Measurements from ENCODE around the gene TICRR.

The TICRR gene

DNA sequence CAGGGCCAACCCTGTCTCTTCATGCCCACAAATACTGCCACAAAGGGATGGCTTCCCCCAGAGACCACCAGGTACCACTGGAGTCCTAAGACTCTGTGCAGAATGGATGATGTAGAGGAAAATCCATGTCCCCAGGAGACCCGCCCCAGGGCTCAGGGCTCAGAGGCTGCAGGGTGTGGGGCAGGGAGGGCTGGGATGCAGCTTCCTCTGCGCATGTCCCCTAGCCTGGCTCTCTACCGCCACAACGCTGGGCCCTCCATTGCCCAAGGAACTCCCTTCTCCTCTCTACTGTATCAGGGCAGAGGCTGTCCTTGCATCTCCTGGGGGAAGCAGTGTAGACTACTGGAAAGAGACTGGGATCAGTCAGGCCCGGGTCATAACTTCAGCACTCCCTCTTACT, 19.5 kb upstream of the TICRR start:
- H3K4me3 ChIP-seq (replicated peaks; ENCODE audit: insufficient read depth, low read length) = no peak overlapping the region
- TF ChIP-seq SPI1 (IDR thresholded peaks at IDR 0.05; ENCODE audit: borderline replicate concordance, low read depth) = no peak
- TF ChIP-seq GABPA (IDR thresholded peaks at IDR 0.05; ENCODE audit: low read depth) = no peak
- no peak for TF ChIP-seq REST (IDR thresholded peaks at IDR 0.05; ENCODE audit: insufficient replicate concordance, low read depth)
- TF ChIP-seq, protein P1, sequence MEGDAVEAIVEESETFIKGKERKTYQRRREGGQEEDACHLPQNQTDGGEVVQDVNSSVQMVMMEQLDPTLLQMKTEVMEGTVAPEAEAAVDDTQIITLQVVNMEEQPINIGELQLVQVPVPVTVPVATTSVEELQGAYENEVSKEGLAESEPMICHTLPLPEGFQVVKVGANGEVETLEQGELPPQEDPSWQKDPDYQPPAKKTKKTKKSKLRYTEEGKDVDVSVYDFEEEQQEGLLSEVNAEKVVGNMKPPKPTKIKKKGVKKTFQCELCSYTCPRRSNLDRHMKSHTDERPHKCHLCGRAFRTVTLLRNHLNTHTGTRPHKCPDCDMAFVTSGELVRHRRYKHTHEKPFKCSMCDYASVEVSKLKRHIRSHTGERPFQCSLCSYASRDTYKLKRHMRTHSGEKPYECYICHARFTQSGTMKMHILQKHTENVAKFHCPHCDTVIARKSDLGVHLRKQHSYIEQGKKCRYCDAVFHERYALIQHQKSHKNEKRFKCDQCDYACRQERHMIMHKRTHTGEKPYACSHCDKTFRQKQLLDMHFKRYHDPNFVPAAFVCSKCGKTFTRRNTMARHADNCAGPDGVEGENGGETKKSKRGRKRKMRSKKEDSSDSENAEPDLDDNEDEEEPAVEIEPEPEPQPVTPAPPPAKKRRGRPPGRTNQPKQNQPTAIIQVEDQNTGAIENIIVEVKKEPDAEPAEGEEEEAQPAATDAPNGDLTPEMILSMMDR (IDR thresholded peaks at IDR 0.05; ENCODE audit: insufficient read depth, low read length) = no peak
- TF ChIP-seq POLR2AphosphoS5 (IDR thresholded peaks at IDR 0.05; ENCODE audit: low read depth) = no peak
- DNase-seq (ENCODE audit: low read depth in 1 of 2, low spot score in 1 of 2) = no peak
- peaks cover 3% of the 10 kb centered on the region for H3K27me3 ChIP-seq (ENCODE audit: insufficient read depth, poor library complexity, severe bottlenecking)
- no peak overlapping the region for H3K27ac ChIP-seq (replicated peaks)

- Histone ChIP-seq H3K27me3 (ENCODE audit: insufficient read depth, poor library complexity, severe bottlenecking) (peaks cover 3% of the 10 kb centered on the region), H3K27ac (replicated peaks) (no peak overlapping the region), H3K4me3 (replicated peaks; ENCODE audit: insufficient read depth, low read length) (no peak overlapping the region)
- TF ChIP-seq POLR2AphosphoS5 (IDR thresholded peaks at IDR 0.05; ENCODE audit: low read depth) (no peak), GABPA (IDR thresholded peaks at IDR 0.05; ENCODE audit: low read depth) (no peak), REST (IDR thresholded peaks at IDR 0.05; ENCODE audit: insufficient replicate concordance, low read depth) (no peak), SPI1 (IDR thresholded peaks at IDR 0.05; ENCODE audit: borderline replicate concordance, low read depth) (no peak)
- TF ChIP-seq, protein P1 (IDR thresholded peaks at IDR 0.05; ENCODE audit: insufficient read depth, low read length) = peak; percentile 40
- peak in 1 of 2 experiments; percentile 40 for DNase-seq (ENCODE audit: low read depth in 1 of 2, low spot score in 1 of 2)
These were observed 18.6 kb upstream of the TICRR start for GRCh38 chr15:89556413-89557262.

- no peak overlapping the region for H3K4me3 ChIP-seq (replicated peaks; ENCODE audit: insufficient read depth, low read length)
- TF ChIP-seq POLR2AphosphoS5 (IDR thresholded peaks at IDR 0.05; ENCODE audit: low read depth) (no peak), SPI1 (IDR thresholded peaks at IDR 0.05; ENCODE audit: borderline replicate concordance, low read depth) (no peak), GABPA (IDR thresholded peaks at IDR 0.05; ENCODE audit: low read depth) (no peak), REST (IDR thresholded peaks at IDR 0.05; ENCODE audit: insufficient replicate concordance, low read depth) (no peak)
- TF ChIP-seq, protein P1 (IDR thresholded peaks at IDR 0.05; ENCODE audit: insufficient read depth, low read length) = no peak
- H3K27me3 ChIP-seq (ENCODE audit: insufficient read depth, poor library complexity, severe bottlenecking) = peaks cover 3% of the 10 kb centered on the region
- DNase-seq (ENCODE audit: low read depth in 1 of 2, low spot score in 1 of 2) = no peak
- no peak overlapping the region for H3K27ac ChIP-seq (replicated peaks)
These were observed 15.5 kb upstream of the TICRR start for GRCh38 chr15:89559769-89560264.
